ENCODE measurements around the gene NOP16.

Gene NOP16

DNA sequence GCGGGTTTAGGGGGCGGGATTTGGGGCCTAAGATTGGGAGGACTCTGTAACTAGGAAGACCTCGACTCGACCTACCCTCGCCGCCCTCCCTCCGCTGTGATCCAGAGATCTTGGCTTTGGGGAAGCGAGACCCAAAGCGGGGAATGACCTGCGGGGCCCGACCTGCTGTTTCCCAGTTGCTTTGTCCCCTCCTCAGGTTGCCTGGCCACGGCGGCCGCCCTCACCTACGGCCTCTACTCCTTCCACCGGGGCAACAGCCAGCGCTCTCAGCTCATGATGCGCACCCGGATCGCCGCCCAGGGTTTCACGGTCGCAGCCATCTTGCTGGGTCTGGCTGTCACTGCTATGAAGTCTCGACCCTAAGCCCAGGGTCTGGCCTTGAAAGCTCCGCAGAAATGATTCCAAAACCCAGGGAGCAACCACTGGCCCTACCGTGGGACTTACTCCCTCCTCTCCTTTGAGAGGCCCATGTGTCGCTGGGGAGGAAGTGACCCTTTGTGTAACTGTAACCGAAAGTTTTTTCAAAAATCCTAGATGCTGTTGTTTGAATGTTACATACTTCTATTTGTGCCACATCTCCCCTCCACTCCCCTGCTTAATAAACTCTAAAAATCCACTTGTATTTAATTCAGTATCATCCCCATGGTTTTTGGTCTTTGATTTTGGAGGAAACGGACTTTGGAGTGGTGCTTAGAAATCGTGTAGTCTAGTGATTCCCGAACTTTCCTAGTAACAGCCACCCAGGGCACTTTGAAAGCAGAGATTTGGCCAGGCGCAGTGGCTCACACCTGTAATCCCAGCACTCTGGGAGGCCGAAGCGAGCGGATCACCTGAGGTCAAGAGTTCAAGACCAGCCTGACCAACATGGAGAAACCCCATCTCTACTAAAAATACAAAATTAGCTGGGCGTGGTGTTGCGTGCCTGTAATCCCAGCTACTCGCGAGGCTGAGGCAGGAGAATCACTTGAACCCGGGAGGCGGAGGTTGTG lies 1.0 kb upstream of the NOP16 start:
- no peak for TF ChIP-seq USF1 (IDR thresholded peaks at IDR 0.05)
- TF ChIP-seq ZBTB7A (IDR thresholded peaks at IDR 0.05; ENCODE audit: low read depth), result no peak
- peak; percentile 3; the same call in 1 of the 2 replicates for TF ChIP-seq EP300 (IDR thresholded peaks at IDR 0.05; ENCODE audit: borderline replicate concordance)
- TF ChIP-seq TCF12 (IDR thresholded peaks at IDR 0.05; ENCODE audit: low read depth), result 0 out of 2 replicates have a peak, but pooled peaks have one; percentile 0
- TF ChIP-seq YY1 (IDR thresholded peaks at IDR 0.05; ENCODE audit: low read depth), result peak; percentile 86
- no peak for TF ChIP-seq MAX (IDR thresholded peaks at IDR 0.05)
- no peak for TF ChIP-seq CEBPB (IDR thresholded peaks at IDR 0.05)
- no peak for TF ChIP-seq REST (IDR thresholded peaks at IDR 0.05; ENCODE audit: low read depth)

DNA sequence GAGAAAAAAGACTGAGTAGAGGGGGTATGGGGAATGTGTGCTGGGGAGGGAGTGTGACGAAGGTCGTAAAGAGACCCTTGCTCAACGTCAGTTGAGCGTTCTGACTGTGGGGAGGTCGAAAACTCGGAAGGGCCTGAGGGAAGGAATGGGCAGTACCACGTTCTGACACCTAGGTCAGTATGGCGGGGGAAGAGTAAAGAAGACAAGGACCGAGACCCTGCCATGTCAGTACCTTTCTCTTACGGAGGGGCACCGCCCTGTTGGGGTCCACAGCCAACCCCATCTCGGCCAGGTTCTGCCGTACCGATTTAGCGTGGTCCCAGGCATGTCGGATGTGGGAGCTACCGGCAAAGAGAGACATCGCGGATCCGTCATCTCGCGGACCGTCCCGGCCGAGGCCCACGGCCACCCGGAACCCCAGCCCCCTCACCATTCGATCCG lies 375 bp downstream of the NOP16 start:
- no peak for TF ChIP-seq RAD21 (IDR thresholded peaks at IDR 0.05; ENCODE audit: low read depth)
- TF ChIP-seq TCF12 (IDR thresholded peaks at IDR 0.05; ENCODE audit: low read depth), result no peak
- no peak for TF ChIP-seq CREB1 (IDR thresholded peaks at IDR 0.05; ENCODE audit: low read depth)
- 0 out of 2 replicates have a peak, but pooled peaks have one; percentile 33 for TF ChIP-seq YY1 (IDR thresholded peaks at IDR 0.05; ENCODE audit: low read depth)
- TF ChIP-seq EGR1 (IDR thresholded peaks at IDR 0.05), result no peak
- no peak for TF ChIP-seq TAF1 (IDR thresholded peaks at IDR 0.05; ENCODE audit: low read depth)
- no peak for TF ChIP-seq USF1 (IDR thresholded peaks at IDR 0.05)
- no peak for TF ChIP-seq NFIC (IDR thresholded peaks at IDR 0.05)

- TF ChIP-seq YY1 (IDR thresholded peaks at IDR 0.05; ENCODE audit: low read depth), result no peak
- no peak for TF ChIP-seq CREB1 (IDR thresholded peaks at IDR 0.05; ENCODE audit: low read depth)
- no peak for TF ChIP-seq MAX (IDR thresholded peaks at IDR 0.05)
- no peak for TF ChIP-seq TAF1 (IDR thresholded peaks at IDR 0.05; ENCODE audit: low read depth)
- no peak for TF ChIP-seq EP300 (IDR thresholded peaks at IDR 0.05; ENCODE audit: borderline replicate concordance)
Measured at GRCh38 chr5:176387384-176387925, 943 bp downstream of the NOP16 start.

- TF ChIP-seq CREB1 (IDR thresholded peaks at IDR 0.05; ENCODE audit: low read depth), result no peak
- no peak for TF ChIP-seq EP300 (IDR thresholded peaks at IDR 0.05; ENCODE audit: borderline replicate concordance)
- TF ChIP-seq REST (IDR thresholded peaks at IDR 0.05; ENCODE audit: low read depth), result no peak
- no peak for TF ChIP-seq RAD21 (IDR thresholded peaks at IDR 0.05; ENCODE audit: low read depth)
- TF ChIP-seq USF1 (IDR thresholded peaks at IDR 0.05), result no peak
- no peak for TF ChIP-seq TCF12 (IDR thresholded peaks at IDR 0.05; ENCODE audit: low read depth)
- no peak for TF ChIP-seq TEAD4 (IDR thresholded peaks at IDR 0.05)
- no peak for TF ChIP-seq ZBTB7A (IDR thresholded peaks at IDR 0.05; ENCODE audit: low read depth)
- no peak for TF ChIP-seq TAF1 (IDR thresholded peaks at IDR 0.05; ENCODE audit: low read depth)
- TF ChIP-seq CEBPB (IDR thresholded peaks at IDR 0.05), result no peak
- no peak for TF ChIP-seq YY1 (IDR thresholded peaks at IDR 0.05; ENCODE audit: low read depth)
Measured at GRCh38 chr5:176386491-176386890, 1.9 kb downstream of the NOP16 start.

DNA sequence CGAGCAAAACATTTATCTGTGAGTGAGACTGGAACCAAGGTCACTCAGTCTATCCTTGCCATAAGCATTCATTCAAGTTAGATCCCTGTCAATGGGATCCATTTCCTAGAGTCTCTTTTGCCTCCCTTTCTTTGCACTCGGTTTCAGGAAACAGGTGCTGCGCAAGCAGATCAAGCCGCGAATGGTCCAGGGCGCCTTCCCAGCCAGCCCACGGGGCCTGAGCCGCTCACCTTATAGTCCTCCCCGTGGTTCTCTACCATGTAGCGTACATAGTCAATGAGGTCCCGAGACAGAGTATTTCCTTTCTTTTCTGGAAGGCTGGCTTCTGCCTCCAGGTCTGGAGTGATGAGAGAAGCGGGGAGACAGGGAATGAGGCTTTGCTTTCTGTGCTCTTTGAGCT lies 3.4 kb downstream of the NOP16 start:
- TF ChIP-seq NFIC (IDR thresholded peaks at IDR 0.05), result no peak
